ENCODE data around the gene CTU2.

Gene CTU2

DNA sequence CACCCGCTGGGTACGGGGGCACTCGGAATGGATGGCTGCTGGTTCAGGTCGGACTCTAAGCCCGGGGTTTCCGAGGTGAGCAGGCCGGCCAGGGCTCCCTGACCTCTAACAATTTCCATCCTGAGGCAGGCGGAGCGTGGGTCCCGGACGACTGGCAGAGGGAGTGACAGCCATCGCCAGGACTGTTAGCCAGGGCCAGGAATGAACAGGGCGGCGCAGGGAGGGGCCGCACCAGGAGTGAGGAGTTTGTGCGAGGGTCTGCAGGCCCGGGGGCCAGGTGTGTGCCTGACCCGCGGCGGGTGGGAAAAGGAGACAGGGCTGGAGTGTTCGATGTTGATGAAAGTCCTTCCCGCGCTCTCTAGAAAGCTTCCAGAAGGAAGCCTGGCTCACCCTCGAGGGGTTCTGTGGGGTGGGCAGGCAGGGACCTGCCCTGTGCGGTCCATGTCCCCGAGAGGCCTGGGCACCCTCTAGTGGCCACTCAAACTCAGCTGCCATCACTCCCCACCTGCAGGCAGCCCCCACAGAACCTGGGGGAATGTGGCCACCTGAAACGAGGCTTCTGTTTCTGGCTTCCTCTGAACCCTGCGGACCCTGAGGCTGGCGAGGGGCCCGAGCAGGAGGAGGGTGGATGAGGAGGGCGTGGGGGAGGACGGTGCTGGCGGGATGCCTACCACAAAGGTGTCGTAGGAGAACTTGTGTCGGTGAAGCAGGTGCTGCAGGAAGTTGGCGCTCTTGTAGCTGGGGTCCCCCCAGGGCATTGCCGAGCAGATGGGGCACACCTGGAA is 8.3 kb upstream of the CTU2 start:
- no peak for DNase-seq

GRCh38 chr16:88698646-88699045 is 7.7 kb upstream of the CTU2 start:
- no peak for DNase-seq

GRCh38 chr16:88699180-88699579 is 7.1 kb upstream of the CTU2 start:
- no peak for DNase-seq

DNA sequence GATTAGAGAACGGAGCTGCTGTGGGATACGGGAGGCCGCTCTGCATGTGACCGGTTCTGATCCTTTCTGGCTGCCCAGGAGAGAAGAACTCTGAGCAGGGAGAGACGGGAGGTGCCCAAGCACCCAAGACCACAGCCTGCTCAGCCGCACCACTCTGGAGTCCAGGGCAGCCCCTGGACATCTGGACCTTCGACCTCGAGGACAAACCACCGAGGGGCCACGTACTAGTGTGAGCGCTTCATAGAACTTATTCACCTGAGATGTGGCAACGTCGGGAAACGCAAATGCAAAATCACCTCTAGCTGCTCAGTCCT is 6.0 kb upstream of the CTU2 start:
- DNase-seq: no peak

- peak; percentile 97 for DNase-seq
Observed at GRCh38 chr16:88700636-88701482, 5.4 kb upstream of the CTU2 start.

DNA sequence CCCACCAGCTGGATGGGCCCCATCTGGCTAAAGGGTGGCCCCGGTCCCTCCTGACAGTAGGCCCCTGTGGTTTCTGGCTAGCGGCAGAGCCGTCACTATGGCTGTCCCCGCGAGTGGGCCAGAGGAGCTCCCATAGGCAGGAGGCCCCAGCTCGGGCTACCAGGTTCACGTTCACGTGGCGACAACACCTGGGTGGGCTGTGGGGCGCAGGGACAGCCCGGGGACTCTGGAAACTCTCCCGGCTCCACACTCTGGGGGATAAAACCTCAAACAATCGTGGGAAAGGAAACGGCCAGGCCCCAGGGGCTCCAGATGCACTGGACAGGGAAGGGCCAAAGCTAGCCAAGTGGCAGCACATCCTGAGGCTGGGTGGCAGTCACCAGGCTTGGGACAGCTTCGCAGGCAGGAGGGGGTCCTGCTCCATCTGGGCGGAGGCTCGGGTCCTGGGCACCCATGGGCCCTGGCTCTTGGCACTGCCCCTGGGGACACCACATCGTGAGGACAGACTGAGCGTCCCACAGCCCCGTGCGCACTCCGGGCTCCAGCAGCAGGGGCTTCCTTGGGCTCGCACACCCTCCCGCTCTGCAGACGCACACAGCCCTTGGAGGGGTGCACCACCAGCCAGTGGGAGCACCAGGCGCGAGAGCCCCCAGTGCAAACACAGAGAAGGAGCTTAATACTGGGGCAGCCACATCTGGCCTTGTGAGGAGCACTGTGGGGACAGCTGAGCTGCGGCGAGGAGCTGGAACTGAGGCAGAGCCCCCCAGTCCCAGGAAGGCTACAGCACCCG is 4.5 kb upstream of the CTU2 start:
- no peak for DNase-seq

DNA sequence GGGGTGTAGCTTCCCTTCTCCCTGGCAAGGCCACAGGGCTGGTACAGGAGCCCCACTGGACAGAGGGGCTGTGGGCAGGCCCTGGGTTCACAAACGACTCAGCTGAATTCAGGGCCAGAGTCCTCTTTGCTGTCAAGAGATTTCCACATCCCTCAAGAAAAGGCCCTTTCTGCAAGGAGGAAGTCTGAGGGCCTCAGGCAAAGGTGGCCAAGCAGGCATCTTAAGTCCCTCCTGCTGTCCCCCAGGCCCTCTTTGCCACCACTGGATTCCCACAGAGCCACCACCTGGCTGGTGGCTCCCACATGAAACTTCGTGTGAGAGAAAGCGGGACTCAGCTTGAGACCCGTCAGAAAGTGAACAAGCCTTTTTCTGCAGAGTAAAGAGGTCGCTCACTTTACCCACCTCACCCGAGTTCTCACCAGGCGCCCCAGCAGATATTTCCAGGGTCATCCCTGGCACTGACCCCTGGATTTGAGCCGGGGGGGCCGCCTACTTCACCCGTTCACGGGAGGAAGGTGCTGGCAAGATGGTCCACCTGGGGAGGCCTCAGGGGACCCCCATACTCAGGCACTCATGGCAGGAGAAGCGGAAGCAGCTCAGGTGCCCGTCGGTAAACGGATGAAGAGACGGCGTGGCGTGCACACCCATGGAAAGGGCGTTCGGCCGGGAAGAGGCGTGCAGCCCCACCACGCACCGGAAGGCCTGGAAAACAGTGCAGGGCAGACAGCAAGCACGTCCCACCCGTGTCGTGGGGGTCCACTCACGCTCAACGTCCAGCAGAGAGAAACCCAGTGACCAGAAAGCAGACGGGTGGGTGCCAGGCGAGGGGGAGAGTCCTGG is 3.7 kb upstream of the CTU2 start:
- DNase-seq: no peak

- DNase-seq: peak; percentile 66
Observed at GRCh38 chr16:88703486-88704309, 2.6 kb upstream of the CTU2 start.

- peak; percentile 35 for DNase-seq
Observed at GRCh38 chr16:88705076-88705684, 1.1 kb upstream of the CTU2 start.

GRCh38 chr16:88705801-88706228 is 488 bp upstream of the CTU2 start:
- no peak for DNase-seq

DNA sequence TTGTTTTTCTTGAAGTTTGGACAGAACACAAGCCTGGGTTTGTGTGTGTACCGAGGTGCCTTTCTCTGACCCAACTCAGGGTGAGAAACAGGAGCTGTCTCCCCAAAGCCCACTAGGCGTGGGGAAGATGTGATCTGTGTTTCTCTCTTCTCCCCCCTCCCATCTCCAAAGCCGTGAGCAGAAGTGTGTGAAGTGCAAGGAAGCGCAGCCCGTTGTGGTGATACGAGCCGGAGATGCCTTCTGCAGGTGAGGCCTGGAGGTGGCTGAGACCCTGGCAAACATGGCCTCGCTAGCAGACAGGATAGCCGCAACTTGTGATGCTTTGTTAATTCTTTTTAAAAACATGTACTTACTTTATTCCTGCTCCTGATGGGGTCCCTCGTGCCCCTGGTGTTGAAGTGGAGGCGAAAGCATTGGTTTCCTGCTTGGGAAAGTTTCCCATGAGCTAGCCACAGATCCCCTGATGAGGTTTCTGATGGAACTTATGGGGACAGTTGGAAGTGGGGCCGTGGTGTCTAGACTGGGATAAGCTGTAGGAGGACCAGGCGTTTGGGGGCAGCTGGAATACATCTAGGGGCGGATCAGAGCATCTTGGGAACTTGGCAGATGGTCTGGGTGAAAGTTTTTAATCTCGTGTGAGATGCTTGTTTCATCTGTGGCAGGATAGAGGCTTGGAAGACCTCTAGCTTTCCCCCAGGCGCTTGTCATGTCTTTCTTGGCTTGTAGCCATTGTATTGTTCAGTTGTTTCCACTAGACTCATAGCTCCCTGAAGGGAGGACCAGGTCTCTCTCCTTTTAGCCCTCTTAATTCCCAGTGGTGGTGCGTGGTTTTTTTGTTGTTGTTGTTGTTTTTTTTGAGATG is 893 bp downstream of the CTU2 start:
- no peak for DNase-seq

- no peak for DNase-seq
Observed at GRCh38 chr16:88710556-88710955, 4.3 kb downstream of the CTU2 start.

- no peak for DNase-seq
Observed at GRCh38 chr16:88711750-88712340, 5.5 kb downstream of the CTU2 start.

- DNase-seq: no peak
Observed at GRCh38 chr16:88712362-88712979, 6.2 kb downstream of the CTU2 start.

DNA sequence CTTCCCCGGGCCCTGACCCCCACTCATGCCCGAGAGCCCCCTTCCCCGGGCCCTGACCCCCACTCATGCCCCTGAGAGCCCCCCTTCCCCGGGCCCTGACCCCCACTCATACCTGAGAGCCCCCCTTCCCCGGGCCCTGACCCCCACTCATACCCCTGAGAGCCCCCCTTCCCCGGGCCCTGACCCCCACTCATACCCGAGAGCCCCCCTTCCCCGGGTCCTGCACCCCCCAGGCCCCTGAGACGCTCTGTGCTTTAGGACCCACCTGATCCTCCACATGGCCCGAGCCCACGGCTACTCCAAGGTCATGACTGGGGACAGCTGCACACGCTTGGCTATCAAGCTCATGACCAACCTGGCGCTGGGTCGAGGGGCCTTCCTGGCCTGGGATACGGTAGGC is 6.8 kb downstream of the CTU2 start:
- DNase-seq: no peak

GRCh38 chr16:88713568-88714419 is 7.5 kb downstream of the CTU2 start:
- DNase-seq: no peak

GRCh38 chr16:88714420-88715302 is 8.4 kb downstream of the CTU2 start:
- no peak for DNase-seq

Measured in effector CD4-positive, alpha-beta T cell (primary cell).